Activated CD4-positive, alpha-beta T cell treated with anti-CD3 and anti-CD28 coated beads for 36 hours (primary cell): ENCODE measurements around the gene ZFHX3. TPM values are rescaled to one million over a fixed set of nuclear protein-coding genes. Genes with fewer than 3 reads are reported as not detected.

ENCODE experiments used
- ATAC-seq: fragments of 200-7000 bp; cut with Tn5 transposase; one replicate; pipeline ENCODE4 v1.10.0; 2021; ENCODE audit warnings: mild to moderate bottlenecking, moderate library complexity
- CTCF ChIA-PET: fragments of 350-600 bp; sonication (Branson Sonifier 250); formaldehyde crosslinking; loops from one replicate; lab custom pipeline; 2021; ENCODE audit warnings: antibody characterized with exemption; lab: Charles Lee
- POLR2A ChIA-PET: fragments of 350-600 bp; sonication (Branson Sonifier 250); formaldehyde crosslinking; loops from one replicate; lab custom pipeline; 2021; ENCODE audit warnings: antibody characterized with exemption, inconsistent platforms; lab: Charles Lee
- DNase-seq: peaks from one replicate; pipeline ENCODE4 v3.0.0-alpha.2; 2020
- H3K27ac Mint-ChIP-seq: one replicate; pipeline ENCODE4 v1.8.0; 2021; ENCODE audit warnings: mixed read lengths
- H3K27me3 Mint-ChIP-seq: one replicate; pipeline ENCODE4 v1.8.0; 2021; ENCODE audit warnings: mixed read lengths
- H3K36me3 Mint-ChIP-seq: one replicate; pipeline ENCODE4 v1.8.0; 2021; ENCODE audit warnings: low read depth, mixed read lengths
- H3K4me1 Mint-ChIP-seq: one replicate; pipeline ENCODE4 v1.8.0; 2021; ENCODE audit warnings: mixed read lengths
- H3K4me3 Mint-ChIP-seq: one replicate; pipeline ENCODE4 v1.8.0; 2021; ENCODE audit warnings: mild to moderate bottlenecking, moderate library complexity, mixed read lengths
- H3K9me3 Mint-ChIP-seq: one replicate; pipeline ENCODE4 v1.8.0; 2021; ENCODE audit warnings: low read depth, mixed read lengths
- intact Hi-C, 2 experiments: fragments of 100-400 bp; cut with DNase I in 1 of 2; cut with micrococcal nuclease in 1 of 2; formaldehyde crosslinking; loops; one replicate each; pipeline versions ENCODE4 v1.14.2 to v1.15.1; 2022 to 2024; cut with DNase I, micrococcal nuclease
- total RNA-seq, 2 experiments: library from RNA; stranded (reverse); gene quantifications; one replicate each; pipeline ENCODE4 v1.2.3, GENCODE V29; 2021

The ZFHX3 gene
- total RNA-seq, 2 experiments from 2014 or later = 0.27 to 0.37 TPM

DNA sequence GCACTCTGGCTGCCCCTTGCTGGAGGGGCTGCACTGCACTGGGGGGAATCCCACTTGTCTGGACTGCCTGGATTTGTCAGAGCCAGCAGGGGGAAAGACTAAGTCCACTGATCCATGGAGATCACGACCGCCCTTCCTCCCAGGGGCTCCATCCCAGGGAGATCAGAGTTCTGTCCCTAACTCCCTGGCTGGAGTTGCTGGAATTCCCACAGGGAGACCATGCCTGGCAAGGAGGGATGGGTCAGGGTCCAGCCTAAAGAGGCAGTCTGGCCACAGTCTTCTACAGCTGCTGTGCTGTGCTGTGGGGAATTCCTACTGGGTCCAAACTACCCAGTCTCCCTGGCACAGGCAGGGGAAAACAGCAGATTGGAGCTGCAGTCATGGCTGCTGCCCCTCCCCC lies 311.9 kb downstream of the ZFHX3 start:
- ChIA-PET CTCF (no interaction called here), POLR2A (no interaction called here)
- intact Hi-C loops = no loop called here

More for the DNA sequence above, 311.9 kb downstream of the ZFHX3 start:
- ATAC-seq (no peak), DNase-seq (no peak)
- Mint-ChIP-seq H3K4me3 (no peak overlapping the region), H3K4me1 (no peaks in the 10 kb centered on the region), H3K36me3 (no peaks in the 10 kb centered on the region), H3K9me3 (peaks cover 11% of the 10 kb centered on the region), H3K27me3 (no peaks in the 10 kb centered on the region), H3K27ac (no peak overlapping the region)
